ENCODE measurements around the gene OR4N5.

Gene OR4N5

GRCh38 chr14:20176330-20176729 lies 37.7 kb downstream of the OR4N5 start:
- H3K4me3 Mint-ChIP-seq: no peak overlapping the region
- no peaks in the 10 kb centered on the region for H3K36me3 Mint-ChIP-seq (ENCODE audit: low read depth)
- DNase-seq: no peak
- no peaks in the 10 kb centered on the region for H3K4me1 Mint-ChIP-seq
- TF ChIP-seq CTCF (IDR thresholded peaks at IDR 0.05): no peak
- peaks cover 70% of the 10 kb centered on the region for H3K9me3 Mint-ChIP-seq
- H3K27me3 Mint-ChIP-seq (ENCODE audit: low read depth, poor library complexity): peaks cover 3% of the 10 kb centered on the region
- H3K27ac Mint-ChIP-seq: no peak overlapping the region

GRCh38 chr14:20177433-20177974 lies 38.9 kb downstream of the OR4N5 start:
- H3K9me3 Mint-ChIP-seq: peaks cover 74% of the 10 kb centered on the region

GRCh38 chr14:20179218-20179617 lies 40.6 kb downstream of the OR4N5 start:
- H3K4me1 Mint-ChIP-seq: no peaks in the 10 kb centered on the region
- H3K36me3 Mint-ChIP-seq (ENCODE audit: low read depth): no peaks in the 10 kb centered on the region
- no peak overlapping the region for H3K4me3 Mint-ChIP-seq
- H3K27ac Mint-ChIP-seq: no peak overlapping the region
- H3K9me3 Mint-ChIP-seq: peaks cover 76% of the 10 kb centered on the region
- peaks cover 3% of the 10 kb centered on the region for H3K27me3 Mint-ChIP-seq (ENCODE audit: low read depth, poor library complexity)
- no peak for DNase-seq
- TF ChIP-seq CTCF (IDR thresholded peaks at IDR 0.05): no peak

More at GRCh38 chr14:20177433-20177974, 38.9 kb downstream of the OR4N5 start:
- H3K36me3 Mint-ChIP-seq (ENCODE audit: low read depth): no peaks in the 10 kb centered on the region
- TF ChIP-seq CTCF (IDR thresholded peaks at IDR 0.05): no peak
- no peak overlapping the region for H3K27ac Mint-ChIP-seq
- peaks cover 3% of the 10 kb centered on the region for H3K27me3 Mint-ChIP-seq (ENCODE audit: low read depth, poor library complexity)
- no peak for DNase-seq
- no peaks in the 10 kb centered on the region for H3K4me1 Mint-ChIP-seq
- H3K4me3 Mint-ChIP-seq: no peak overlapping the region

- Mint-ChIP-seq H3K4me3 (no peak overlapping the region), H3K27me3 (ENCODE audit: low read depth, poor library complexity) (peaks cover 3% of the 10 kb centered on the region), H3K36me3 (ENCODE audit: low read depth) (no peaks in the 10 kb centered on the region), H3K4me1 (no peaks in the 10 kb centered on the region), H3K27ac (no peak overlapping the region), H3K9me3 (peaks cover 81% of the 10 kb centered on the region)
- DNase-seq: no peak
- TF ChIP-seq CTCF (IDR thresholded peaks at IDR 0.05): no peak
Measured at GRCh38 chr14:20179880-20180279, 41.3 kb downstream of the OR4N5 start.

GRCh38 chr14:20180486-20180885 lies 41.9 kb downstream of the OR4N5 start:
- Mint-ChIP-seq H3K4me3 (no peak overlapping the region), H3K9me3 (peaks cover 78% of the 10 kb centered on the region), H3K36me3 (ENCODE audit: low read depth) (no peaks in the 10 kb centered on the region), H3K27me3 (ENCODE audit: low read depth, poor library complexity) (peaks cover 3% of the 10 kb centered on the region), H3K27ac (no peak overlapping the region), H3K4me1 (no peaks in the 10 kb centered on the region)
- no peak for DNase-seq
- TF ChIP-seq CTCF (IDR thresholded peaks at IDR 0.05): no peak

GRCh38 chr14:20184181-20184580 lies 45.6 kb downstream of the OR4N5 start:
- Mint-ChIP-seq H3K9me3 (peaks cover 82% of the 10 kb centered on the region), H3K27me3 (ENCODE audit: low read depth, poor library complexity) (no peaks in the 10 kb centered on the region), H3K4me1 (no peaks in the 10 kb centered on the region), H3K27ac (no peak overlapping the region), H3K36me3 (ENCODE audit: low read depth) (no peaks in the 10 kb centered on the region), H3K4me3 (no peak overlapping the region)
- DNase-seq: no peak
- TF ChIP-seq CTCF (IDR thresholded peaks at IDR 0.05): no peak

Measured in nephron progenitor cell (in vitro differentiated cells).